Body of pancreas (tissue), 4 donors: Measurements from ENCODE around the gene SPDYE2. TPM values are rescaled to one million over a fixed set of nuclear protein-coding genes. Genes with fewer than 3 reads are reported as not detected.
"Not testable (repeated sequence)": the region's sequence is repeated elsewhere in the genome, so short reads cannot be mapped to it uniquely, and the experiment has no call there.

Experiments used
- ATAC-seq: fragments of 150-250 bp; one replicate; pipeline ENCODE4 v1.9.1; 2016
- DNase-seq, 4 donors: peaks; one replicate each; pipeline ENCODE4 v3.0.0-alpha.2; 2019
- H3K27ac ChIP-seq, 4 donors: fragments of 200-600 bp; sonication (generic); 1 replicate in 3 of 4; 2 replicates in 1 of 4; pipeline versions ENCODE4 v1.5.1 to v1.6.1; 2016 to 2019; ENCODE audit warnings: mild to moderate bottlenecking in 1 of 4, mixed read lengths in 1 of 4, moderate library complexity in 1 of 4
- H3K27me3 ChIP-seq, 2 donors: fragments of 200-600 bp; sonication (generic); one replicate each; pipeline ENCODE4 v1.6.0; 2016; ENCODE audit warnings: mild to moderate bottlenecking in 1 of 2
- H3K36me3 ChIP-seq, 2 donors: fragments of 200-600 bp; sonication (generic); replicated peaks in 1 of 2; 2 replicates each; pipeline ENCODE4 v1.5.1; 2016; ENCODE audit warnings: low read depth in 2 of 2; ENCODE audit not compliant: insufficient read depth in 1 of 2
- H3K4me1 ChIP-seq: fragments of 200-600 bp; sonication (generic); one replicate; pipeline ENCODE4 v1.6.0; 2016
- H3K4me3 ChIP-seq, 2 donors: fragments of 200-600 bp; sonication (generic); 1 replicate in 1 of 2; 2 replicates in 1 of 2; pipeline ENCODE4 v1.5.1; 2016 to 2019
- H3K9me3 ChIP-seq, 3 donors: fragments of 200-600 bp; sonication (generic); 1 replicate in 2 of 3; 2 replicates in 1 of 3; pipeline ENCODE4 v1.5.1; 2016
- WGBS, 2 donors: methylation state at CpG; one replicate each; pipeline ENCODE4 v1.1.5; 2017; 5-methylcytosine and 5-hydroxymethylcytosine counted together
- intact Hi-C: fragments of 100-400 bp; cut with DNase I; formaldehyde crosslinking; loops from one replicate; pipeline ENCODE4 v1.15.1; 2023
- total RNA-seq, 2 donors: library from RNA; depleted of rRNA; stranded (reverse); fragments of >200 nt; gene quantifications; one replicate each; pipeline ENCODE4 v1.1.0, GENCODE V29; 2016

Gene SPDYE2
- total RNA-seq, 2 donors from 2014 or later, result not detected

DNA sequence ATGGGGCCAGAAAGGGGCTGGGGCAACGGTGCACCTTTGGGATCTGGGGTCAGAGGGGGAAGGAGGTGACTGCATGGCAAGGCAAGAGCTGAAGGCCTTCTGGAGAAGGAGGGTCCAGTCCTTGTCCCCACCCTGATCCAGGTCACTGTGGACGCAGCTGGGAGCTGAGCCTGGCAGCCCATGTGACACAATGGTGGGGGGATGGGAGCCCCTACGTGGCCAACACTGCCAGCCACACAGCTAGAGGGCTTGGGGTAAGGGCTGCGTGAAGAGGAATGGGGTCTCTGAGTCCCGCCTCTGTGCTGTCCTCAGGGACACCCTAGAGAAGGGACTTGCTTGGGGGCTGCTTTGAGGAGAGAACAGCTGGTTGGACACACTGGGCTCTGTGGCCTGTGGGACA, 30.7 kb downstream of the SPDYE2 start:
- no CpG with 5 or more reads among the region's 5 CpGs for WGBS, 2 donors
- intact Hi-C loops, H3K27me3 ChIP-seq, H3K27ac ChIP-seq, H3K36me3 ChIP-seq, DNase-seq, H3K4me1 ChIP-seq, ATAC-seq, H3K9me3 ChIP-seq, H3K4me3 ChIP-seq: not testable (repeated sequence)

DNA sequence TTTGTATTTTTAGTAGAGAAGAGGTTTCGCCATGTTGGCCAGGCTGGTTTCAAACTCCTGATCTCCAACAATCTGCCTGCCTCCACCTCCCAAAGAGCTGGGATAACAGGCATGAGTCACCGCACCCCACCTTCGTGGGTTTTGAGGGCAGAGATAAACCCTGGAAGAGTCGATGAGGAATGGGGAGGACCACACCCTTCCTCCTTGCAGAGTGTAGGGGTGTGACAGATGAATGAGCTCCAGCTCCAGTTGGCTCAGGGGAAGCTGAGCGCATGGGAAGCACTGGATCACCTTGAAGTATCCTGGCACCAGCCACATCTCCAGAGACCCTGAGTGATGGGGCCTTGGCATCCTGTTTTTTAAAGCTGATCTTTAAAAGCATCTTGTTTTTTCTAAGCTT, 32.5 kb downstream of the SPDYE2 start:
- H3K4me1 ChIP-seq, H3K9me3 ChIP-seq, H3K36me3 ChIP-seq, intact Hi-C loops, DNase-seq, H3K4me3 ChIP-seq, ATAC-seq, H3K27ac ChIP-seq, H3K27me3 ChIP-seq: not testable (repeated sequence)
- WGBS, 2 donors, result no CpG with 5 or more reads among the region's 5 CpGs

- H3K9me3 ChIP-seq, H3K4me3 ChIP-seq, H3K27ac ChIP-seq, DNase-seq, H3K27me3 ChIP-seq, H3K4me1 ChIP-seq, H3K36me3 ChIP-seq, intact Hi-C loops: not testable (repeated sequence)
- no CpG with 5 or more reads among the region's 9 CpGs for WGBS, 2 donors
- peak; percentile 58 for ATAC-seq
These were observed 38.8 kb downstream of the SPDYE2 start for GRCh38 chr7:102589857-102590256.

- DNase-seq (peak; percentile 91 to 98 (median 92)), ATAC-seq (peak; percentile 88)
- H3K4me3 ChIP-seq, H3K27me3 ChIP-seq, H3K36me3 ChIP-seq, H3K4me1 ChIP-seq, H3K27ac ChIP-seq, H3K9me3 ChIP-seq, intact Hi-C loops: not testable (repeated sequence)
- 17 to 19% methylated on average over 6 to 9 of the region's 26 CpGs for WGBS, 2 donors
These were observed 41.5 kb downstream of the SPDYE2 start for GRCh38 chr7:102592477-102593019.

GRCh38 chr7:102593637-102594334, 42.8 kb downstream of the SPDYE2 start:
- H3K36me3 ChIP-seq, H3K27ac ChIP-seq, intact Hi-C loops, DNase-seq, H3K4me3 ChIP-seq, H3K9me3 ChIP-seq, H3K27me3 ChIP-seq, H3K4me1 ChIP-seq: not testable (repeated sequence)
- WGBS, 2 donors, result no CpG with 5 or more reads among the region's 68 CpGs
- ATAC-seq, result peak; percentile 4

- DNase-seq, H3K36me3 ChIP-seq, ATAC-seq, H3K27ac ChIP-seq, H3K4me3 ChIP-seq, H3K27me3 ChIP-seq, intact Hi-C loops, H3K9me3 ChIP-seq, H3K4me1 ChIP-seq: not testable (repeated sequence)
- 60 to 83% methylated on average over 3 to 4 of the region's 10 CpGs for WGBS, 2 donors
These were observed 45.0 kb downstream of the SPDYE2 start for GRCh38 chr7:102596036-102596435.

GRCh38 chr7:102599699-102600098, 48.7 kb downstream of the SPDYE2 start:
- H3K36me3 ChIP-seq, H3K4me1 ChIP-seq, DNase-seq, H3K9me3 ChIP-seq, H3K27ac ChIP-seq, intact Hi-C loops, H3K27me3 ChIP-seq, H3K4me3 ChIP-seq: not testable (repeated sequence)
- peak; percentile 43 for ATAC-seq
- WGBS, 2 donors, result no CpG with 5 or more reads among the region's 9 CpGs

DNA sequence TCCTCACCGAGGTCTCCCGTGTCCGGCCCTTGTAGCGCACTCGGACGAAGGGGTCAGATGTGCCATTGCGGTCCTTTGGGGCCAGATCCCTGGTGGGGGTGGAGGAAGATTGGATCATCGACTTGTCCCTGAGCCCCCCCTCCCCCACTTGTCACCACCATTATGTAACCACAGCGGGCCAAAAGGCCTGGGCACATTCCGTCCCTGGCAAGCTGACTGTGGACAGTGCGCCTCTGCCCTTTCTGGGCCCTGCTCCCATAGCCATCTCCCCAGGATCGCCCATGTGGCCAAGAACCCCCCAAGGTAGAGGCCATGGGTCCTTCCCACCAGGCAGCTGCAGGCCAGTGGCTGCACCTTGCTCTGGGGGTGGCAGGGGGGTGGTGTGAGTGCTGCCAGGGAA, 51.3 kb downstream of the SPDYE2 start:
- intact Hi-C loops, DNase-seq, H3K4me1 ChIP-seq, H3K36me3 ChIP-seq, ATAC-seq, H3K9me3 ChIP-seq, H3K27ac ChIP-seq, H3K4me3 ChIP-seq, H3K27me3 ChIP-seq: not testable (repeated sequence)
- WGBS, 2 donors, result no CpG with 5 or more reads among the region's 12 CpGs

DNA sequence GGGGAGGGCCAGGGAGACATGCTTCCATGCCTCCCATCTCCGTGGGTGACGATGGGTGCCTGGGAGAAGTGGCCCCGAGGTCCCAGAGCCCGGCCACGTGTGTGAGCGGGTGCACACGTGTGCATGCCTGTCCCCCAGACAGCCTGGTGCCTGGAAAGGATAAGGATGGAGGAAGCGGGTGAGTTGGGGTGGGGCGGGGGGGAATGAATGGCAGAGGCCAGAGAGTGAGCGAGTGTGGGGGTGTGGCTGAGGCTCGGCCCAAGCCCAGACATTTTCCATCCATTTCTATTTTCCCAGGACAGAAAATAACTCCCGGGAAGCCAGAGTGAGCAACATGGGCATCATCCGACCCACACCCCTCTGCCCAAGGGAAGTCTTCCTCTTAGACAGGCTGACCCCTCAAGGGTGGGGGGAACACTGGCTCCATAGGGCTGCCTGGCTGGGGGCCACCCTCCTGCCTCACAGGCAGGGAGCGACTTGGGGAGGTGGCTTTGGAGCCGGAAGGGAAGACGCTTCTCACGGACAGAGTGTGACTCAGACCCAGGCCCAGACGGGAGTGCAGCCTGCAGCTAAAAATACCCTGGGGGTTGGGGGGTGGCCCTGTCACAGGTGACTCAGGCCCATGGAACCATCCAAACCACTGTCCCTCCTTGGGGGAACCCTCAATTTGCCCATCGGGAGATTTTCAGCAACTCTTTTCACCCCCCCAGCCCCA, 53.6 kb downstream of the SPDYE2 start:
- ATAC-seq, result peak; percentile 12

GRCh38 chr7:102606848-102607247, 55.8 kb downstream of the SPDYE2 start:
- H3K4me3 ChIP-seq, H3K9me3 ChIP-seq, ATAC-seq, H3K27ac ChIP-seq, H3K4me1 ChIP-seq, H3K36me3 ChIP-seq, H3K27me3 ChIP-seq, DNase-seq, intact Hi-C loops: not testable (repeated sequence)
- no CpG with 5 or more reads among the region's 5 CpGs for WGBS, 2 donors

More for the DNA sequence above, 53.6 kb downstream of the SPDYE2 start:
- WGBS, 2 donors, result 56% methylated on average over 7 of the region's 19 CpGs; no CpG with 5 or more reads in 1 of the 2 donors
- intact Hi-C loops, H3K4me3 ChIP-seq, H3K9me3 ChIP-seq, DNase-seq, H3K4me1 ChIP-seq, H3K27ac ChIP-seq, H3K27me3 ChIP-seq, H3K36me3 ChIP-seq: not testable (repeated sequence)

- intact Hi-C loops, H3K36me3 ChIP-seq, H3K4me1 ChIP-seq, ATAC-seq, H3K9me3 ChIP-seq, DNase-seq, H3K27me3 ChIP-seq, H3K27ac ChIP-seq, H3K4me3 ChIP-seq: not testable (repeated sequence)
- WGBS, 2 donors, result no CpG with 5 or more reads among the region's 10 CpGs
These were observed 58.7 kb downstream of the SPDYE2 start for GRCh38 chr7:102609734-102610133.

GRCh38 chr7:102610441-102610840, 59.4 kb downstream of the SPDYE2 start:
- H3K4me3 ChIP-seq, H3K4me1 ChIP-seq, ATAC-seq, H3K27me3 ChIP-seq, DNase-seq, intact Hi-C loops, H3K9me3 ChIP-seq, H3K36me3 ChIP-seq, H3K27ac ChIP-seq: not testable (repeated sequence)
- 56% methylated on average over 3 of the region's 7 CpGs; no CpG with 5 or more reads in 1 of the 2 donors for WGBS, 2 donors
